ENCODE results near the gene ACTRT2.

Gene ACTRT2

GRCh38 chr1:3056641-3057040, 35.4 kb downstream of the ACTRT2 start:
- DNase-seq = no peak

- no peak for DNase-seq
Measured at GRCh38 chr1:3058263-3059030, 37.2 kb downstream of the ACTRT2 start.

- DNase-seq = no peak
Measured at GRCh38 chr1:3060127-3060526, 38.9 kb downstream of the ACTRT2 start.

- no peak for DNase-seq
Measured at GRCh38 chr1:3060601-3061551, 39.6 kb downstream of the ACTRT2 start.

DNA sequence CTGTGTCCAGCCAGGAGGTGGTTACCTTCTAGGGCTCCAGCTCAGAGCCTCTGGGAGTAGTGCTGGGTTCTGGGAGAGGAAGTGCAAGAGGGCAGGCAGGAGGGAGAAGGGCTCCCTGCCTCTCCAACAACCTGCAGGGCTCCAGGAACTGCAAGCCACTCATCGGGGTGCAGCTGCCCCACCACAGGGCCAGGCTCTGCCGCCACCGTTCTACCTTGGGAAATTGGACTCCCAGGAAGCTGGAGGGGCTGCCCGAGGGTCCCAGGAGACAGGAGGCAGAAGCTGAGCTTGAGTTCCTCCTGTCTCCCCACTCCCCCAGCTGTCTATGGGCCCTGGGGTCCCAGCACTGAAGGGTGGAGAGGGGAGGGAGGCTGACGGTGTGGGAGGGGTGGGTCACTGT, 40.3 kb downstream of the ACTRT2 start:
- no peak for DNase-seq

DNA sequence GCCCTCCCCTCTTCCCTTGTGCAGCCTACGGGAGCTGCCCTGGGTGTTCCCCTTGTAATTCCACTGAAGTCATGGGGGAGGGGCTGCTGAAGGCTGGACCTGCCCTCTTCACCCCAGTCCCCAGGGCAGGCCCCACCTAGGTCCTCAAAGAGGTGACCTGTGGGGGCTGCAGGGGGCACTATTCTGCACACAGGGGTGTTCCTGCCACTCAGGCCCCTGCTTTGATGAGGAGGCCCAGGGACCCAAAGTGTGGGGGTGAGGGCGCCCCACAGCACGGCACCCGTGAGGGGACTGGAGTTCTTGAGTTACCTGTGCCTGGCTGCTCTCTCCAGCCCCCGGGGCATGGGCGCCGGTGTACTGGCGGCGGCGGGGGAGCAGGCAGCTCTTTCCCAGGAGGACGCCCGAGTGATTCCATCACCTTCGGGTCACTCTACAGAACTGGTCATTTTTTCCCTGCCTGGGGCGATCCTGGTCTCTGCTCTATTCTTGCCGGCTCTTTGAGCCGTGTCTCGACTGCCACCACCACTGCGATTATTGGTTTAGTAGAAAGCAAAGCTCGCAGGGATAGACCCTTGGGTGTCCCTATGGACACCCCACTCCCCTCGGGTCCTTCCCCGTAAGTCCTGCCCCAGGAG, 40.8 kb downstream of the ACTRT2 start:
- no peak for DNase-seq

DNA sequence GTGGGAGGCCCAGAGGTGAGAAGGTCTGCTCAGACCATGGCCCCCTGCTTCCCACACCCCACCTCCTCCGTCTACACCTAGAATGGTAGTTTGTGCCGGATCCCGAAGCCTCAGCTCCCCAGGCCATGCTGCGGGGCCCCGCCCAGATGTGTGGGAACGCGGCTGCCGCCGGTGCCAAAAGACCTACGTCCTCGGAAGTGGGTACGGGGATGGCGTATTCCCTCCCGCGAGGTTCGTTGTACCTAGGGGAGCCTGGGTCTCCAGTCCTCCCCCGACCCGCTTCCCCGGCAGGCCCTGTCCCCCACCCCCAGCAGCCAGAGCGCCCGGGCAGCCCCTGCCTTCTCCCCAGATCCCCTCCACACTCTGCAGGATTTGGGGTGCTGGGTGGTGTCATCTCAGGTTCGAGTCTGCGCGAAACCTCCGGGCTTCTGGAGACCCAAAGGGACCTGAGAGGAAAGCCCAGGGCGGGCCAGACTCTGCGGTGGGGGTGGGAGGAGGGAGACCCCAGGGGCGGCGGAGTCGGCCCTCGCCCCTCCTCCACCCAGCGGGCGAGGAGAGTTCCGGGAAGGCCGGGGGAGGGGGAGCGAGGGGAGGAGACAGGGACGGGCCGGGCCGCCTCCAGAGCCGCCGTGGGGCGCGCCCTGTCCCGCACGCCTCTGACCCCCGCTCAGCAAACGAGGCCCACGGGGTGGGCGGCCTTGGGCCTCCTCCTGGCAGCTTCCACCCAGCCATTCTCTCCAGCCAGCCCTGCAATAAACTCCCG, 41.5 kb downstream of the ACTRT2 start:
- DNase-seq = no peak

- no peak for DNase-seq
Measured at GRCh38 chr1:3063379-3064295, 42.4 kb downstream of the ACTRT2 start.

GRCh38 chr1:3064296-3064850, 43.1 kb downstream of the ACTRT2 start:
- no peak for DNase-seq

DNA sequence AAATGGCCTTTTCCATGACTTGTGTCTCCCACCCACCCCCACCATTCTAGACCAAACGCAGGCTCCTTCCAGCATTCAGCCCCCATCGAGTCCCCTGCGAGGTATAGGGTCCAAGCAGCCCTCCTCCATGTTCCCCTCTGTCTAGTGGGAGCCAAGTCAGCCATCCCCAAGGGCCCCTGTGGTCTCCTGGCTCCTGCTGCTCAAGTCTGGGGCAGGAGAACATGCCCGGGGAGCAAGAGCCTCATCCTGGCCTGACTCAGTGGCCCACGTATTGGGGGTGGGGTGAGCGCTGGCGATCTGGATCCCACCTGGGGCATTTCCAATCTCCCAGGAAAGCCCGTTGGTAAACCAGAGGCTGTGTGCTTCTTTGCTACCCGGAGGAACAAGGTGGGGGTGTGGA, 43.6 kb downstream of the ACTRT2 start:
- no peak for DNase-seq

- no peak for DNase-seq
Measured at GRCh38 chr1:3065396-3065795, 44.1 kb downstream of the ACTRT2 start.

DNA sequence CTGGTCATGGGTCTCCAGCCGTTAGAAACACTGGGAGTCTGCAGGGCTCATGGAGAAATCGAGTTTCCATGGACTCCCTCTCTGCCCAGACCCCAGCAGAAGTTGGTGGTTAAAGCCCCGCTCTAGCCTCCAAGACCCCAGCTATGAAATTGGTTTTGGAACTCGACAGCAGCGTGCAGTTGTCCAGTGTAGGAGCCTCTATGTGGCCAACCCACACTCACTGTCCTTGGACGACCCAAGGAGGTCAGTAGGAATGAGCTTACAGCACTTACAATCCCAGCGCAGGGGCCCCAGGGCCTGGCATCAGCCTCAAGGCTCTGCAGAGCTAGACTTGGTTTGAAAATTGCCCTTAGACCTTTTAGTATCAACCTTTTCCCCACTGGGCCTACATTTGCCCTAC, 44.5 kb downstream of the ACTRT2 start:
- no peak for DNase-seq

- no peak for DNase-seq
Measured at GRCh38 chr1:3066250-3066711, 45.0 kb downstream of the ACTRT2 start.

- DNase-seq = no peak
Measured at GRCh38 chr1:3066826-3067225, 45.6 kb downstream of the ACTRT2 start.

DNA sequence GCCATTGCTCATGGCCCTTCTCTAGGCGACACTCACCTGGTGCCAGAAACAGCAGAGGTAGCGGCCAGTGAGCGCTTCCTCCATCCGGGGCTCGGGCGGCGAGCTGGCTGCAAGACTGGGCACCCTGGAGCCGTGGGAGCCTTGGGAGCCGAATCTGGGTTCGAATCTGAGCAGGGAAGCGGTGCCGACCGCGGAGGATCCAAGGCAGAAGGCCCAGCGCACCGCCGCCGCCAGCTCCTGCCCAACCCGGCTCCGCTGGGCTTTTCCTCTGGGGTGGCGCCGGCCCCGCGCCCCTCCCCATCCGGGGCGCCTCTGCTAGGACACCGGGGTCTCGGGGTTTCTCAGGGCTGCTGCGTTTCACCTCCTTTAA, 46.0 kb downstream of the ACTRT2 start:
- DNase-seq = no peak

GRCh38 chr1:3067671-3068563, 46.6 kb downstream of the ACTRT2 start:
- no peak for DNase-seq

GRCh38 chr1:3068564-3069431, 47.5 kb downstream of the ACTRT2 start, which contains the start of gene PRDM16:
PRDM16 (plus strand) TSS chr1:3069203; CDS start chr1:3069260, 57 bp downstream.
- peak in 1 of 2 donors; percentile 4 for DNase-seq

- no peak for DNase-seq
Measured at GRCh38 chr1:3069491-3070308, 48.4 kb downstream of the ACTRT2 start.

All from CD4-positive, alpha-beta T cell treated with Interleukin-4 for 1 hour (primary cell).